ES-I3 (cell line): Measurements from ENCODE around the gene LAD1.

Source experiments
- H3K36me3 ChIP-seq: 2 replicates; pipeline ENCODE4 v1.6.1; 2013; ENCODE audit warnings: mild to moderate bottlenecking, low read length, control low read depth, moderate library complexity; ENCODE audit not compliant: insufficient read depth
- H3K4me1 ChIP-seq: 2 replicates; pipeline ENCODE4 v1.6.1; 2013; ENCODE audit warnings: mild to moderate bottlenecking, control low read depth, low read length; ENCODE audit not compliant: insufficient read depth
- H3K9ac ChIP-seq: 2 replicates; pipeline ENCODE4 v1.6.1; 2013; ENCODE audit warnings: low read depth, mild to moderate bottlenecking, low read length, moderate library complexity
- H3K9me3 ChIP-seq: 2 replicates; pipeline ENCODE4 v1.6.1; 2013; ENCODE audit warnings: mild to moderate bottlenecking, low read length, moderate library complexity; ENCODE audit not compliant: control insufficient read depth, insufficient read depth

The LAD1 gene

DNA sequence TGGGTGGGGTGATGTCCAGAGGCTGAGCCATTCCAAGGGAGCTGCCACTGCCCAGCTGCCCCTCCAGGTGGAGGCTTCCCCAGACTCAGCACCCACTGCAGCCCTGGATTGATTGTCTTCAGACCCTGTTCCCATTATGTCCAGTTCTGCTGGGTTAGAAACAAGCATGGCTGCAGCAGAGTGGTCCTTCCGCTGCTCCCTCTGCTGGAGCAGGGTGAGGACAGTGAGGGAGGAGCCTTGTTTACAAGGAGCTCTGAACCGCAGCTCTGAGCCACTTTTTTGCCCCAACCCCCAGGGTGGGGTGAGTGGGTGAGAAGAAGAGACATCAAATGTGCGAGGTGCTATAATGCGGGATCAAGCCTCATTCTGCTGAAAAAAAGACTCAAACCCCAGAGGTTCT, 24.0 kb downstream of the LAD1 start:
- H3K36me3 ChIP-seq: no peaks in the 10 kb centered on the region
- H3K9me3 ChIP-seq: no peaks in the 10 kb centered on the region
- H3K9ac ChIP-seq: no peak overlapping the region
- peaks cover 27% of the 10 kb centered on the region for H3K4me1 ChIP-seq

DNA sequence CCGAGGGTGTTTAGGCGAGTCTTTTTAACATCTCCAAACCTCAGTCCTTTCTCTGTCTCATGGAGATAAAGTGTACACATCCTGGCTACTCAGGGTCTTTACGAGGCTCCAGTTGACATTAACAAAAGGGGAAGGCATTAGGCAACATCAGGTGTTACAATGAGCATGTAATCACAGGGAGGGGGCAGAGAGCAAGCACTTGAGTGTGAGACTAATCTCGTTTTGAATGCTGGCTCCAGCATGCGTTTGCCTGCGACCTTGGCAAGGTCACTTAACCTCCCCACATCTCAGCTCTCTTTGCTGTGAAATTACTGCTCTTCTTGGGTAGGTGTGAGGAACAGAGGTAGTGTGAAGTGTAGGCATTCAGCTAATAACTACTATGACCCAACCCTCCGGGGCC, 24.8 kb downstream of the LAD1 start:
- no peak overlapping the region for H3K9ac ChIP-seq
- H3K36me3 ChIP-seq: no peaks in the 10 kb centered on the region
- no peaks in the 10 kb centered on the region for H3K9me3 ChIP-seq
- H3K4me1 ChIP-seq: peaks cover 24% of the 10 kb centered on the region

DNA sequence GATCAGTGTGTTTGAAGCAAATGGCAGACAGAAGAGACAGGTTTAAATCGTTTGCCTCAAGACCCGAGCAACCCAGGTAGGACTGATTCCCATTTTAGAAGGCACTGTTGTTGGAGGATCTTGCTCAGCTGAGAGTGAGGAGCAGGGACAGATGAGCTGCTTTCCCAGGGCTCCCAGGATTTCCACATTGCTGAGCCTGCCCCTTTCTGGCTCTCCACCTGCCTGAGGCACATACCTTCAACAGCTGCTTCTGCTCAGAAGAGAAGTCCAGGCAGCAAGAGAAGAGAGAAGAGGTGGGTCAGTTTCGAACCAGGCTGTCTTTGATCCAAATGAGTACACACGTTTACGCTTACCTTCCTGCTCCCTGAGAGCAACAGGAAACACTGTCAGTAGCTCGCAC, 27.3 kb downstream of the LAD1 start:
- no peaks in the 10 kb centered on the region for H3K9me3 ChIP-seq
- H3K4me1 ChIP-seq: peaks cover 18% of the 10 kb centered on the region
- H3K9ac ChIP-seq: no peak overlapping the region
- H3K36me3 ChIP-seq: no peaks in the 10 kb centered on the region

DNA sequence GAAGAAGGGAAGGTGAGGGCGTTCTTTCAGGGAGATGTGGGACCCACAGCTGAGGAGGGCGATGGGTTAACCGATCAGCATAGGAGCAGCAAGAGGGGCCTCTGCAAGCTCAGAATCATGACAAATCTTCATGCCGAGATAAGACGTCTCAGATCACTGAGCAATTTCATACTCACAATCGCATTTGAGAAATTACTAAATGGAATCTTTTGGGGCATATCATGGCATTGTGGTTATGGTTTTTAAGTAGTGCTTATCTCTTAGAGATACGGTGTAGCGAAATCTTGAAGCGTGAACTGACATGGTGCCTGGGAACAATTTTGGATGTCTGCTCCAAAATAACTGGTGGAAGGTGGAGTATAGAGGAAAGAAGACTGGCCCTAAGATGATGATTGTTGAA, 27.8 kb downstream of the LAD1 start:
- H3K9ac ChIP-seq: no peak overlapping the region
- H3K36me3 ChIP-seq: no peaks in the 10 kb centered on the region
- peaks cover 17% of the 10 kb centered on the region for H3K4me1 ChIP-seq

DNA sequence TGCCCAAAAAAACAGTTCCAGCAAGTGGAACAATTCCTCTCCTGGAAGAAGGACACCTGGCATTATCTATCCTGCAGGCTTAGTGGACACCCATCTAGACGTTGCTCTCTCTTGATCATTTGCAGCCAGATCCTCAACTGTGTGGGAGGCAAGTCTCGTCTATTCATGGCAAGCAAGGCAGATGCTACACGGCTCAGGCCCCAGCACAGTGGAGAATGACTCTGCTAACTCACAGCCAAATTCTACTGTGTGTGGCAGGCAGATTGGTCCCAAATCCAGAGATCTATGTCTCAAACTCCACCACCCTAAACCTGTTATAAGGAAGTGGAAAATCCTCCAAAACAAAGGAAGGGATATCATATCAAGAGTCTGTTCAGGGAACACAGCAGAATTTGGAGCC, 28.6 kb downstream of the LAD1 start:
- Histone ChIP-seq H3K4me1 (peaks cover 10% of the 10 kb centered on the region), H3K9ac (no peak overlapping the region), H3K36me3 (no peaks in the 10 kb centered on the region), H3K9me3 (no peaks in the 10 kb centered on the region)

More for the DNA sequence above, 27.8 kb downstream of the LAD1 start:
- H3K9me3 ChIP-seq: no peaks in the 10 kb centered on the region

DNA sequence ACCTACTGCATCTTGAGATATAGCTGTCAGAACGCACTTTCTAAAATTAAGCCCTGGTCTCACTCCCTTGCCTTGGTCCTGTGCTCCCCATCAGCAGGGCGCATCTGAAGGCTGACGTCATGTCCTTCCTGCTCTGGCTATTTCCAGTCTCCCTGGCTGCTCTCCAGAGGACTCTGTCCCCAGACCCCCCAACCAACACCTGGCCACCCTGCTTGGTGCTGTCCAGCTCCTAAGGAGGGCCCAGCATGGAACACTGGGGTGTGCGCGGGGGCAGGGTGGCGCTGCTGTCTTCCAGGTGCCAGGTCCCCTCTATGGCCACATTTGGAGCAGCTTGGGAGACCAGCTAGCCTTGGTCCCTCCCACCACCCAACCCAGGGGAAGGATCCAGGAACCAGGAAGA, 29.9 kb downstream of the LAD1 start:
- Histone ChIP-seq H3K9ac (no peak overlapping the region), H3K4me1 (peaks cover 1% of the 10 kb centered on the region), H3K36me3 (no peaks in the 10 kb centered on the region), H3K9me3 (no peaks in the 10 kb centered on the region)

DNA sequence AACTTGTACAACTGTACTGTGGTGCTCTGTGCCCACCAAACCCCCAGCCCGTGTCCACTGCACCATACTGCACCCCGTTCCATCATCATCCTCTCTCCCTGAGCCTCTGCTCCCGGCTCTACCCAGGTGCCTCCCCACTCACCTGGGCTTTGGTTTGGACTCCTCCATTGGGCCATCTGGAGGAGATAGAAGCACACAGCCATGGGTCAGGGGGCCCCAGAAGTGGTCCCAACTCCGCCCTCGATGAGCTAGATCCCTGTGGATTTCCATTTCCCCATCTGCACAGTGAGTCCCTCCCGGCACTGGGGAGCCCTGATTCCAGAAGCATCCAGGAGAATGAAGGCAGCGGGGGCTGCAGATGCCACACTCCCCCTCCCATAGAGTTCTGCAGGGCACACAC, 32.4 kb downstream of the LAD1 start:
- H3K36me3 ChIP-seq: no peaks in the 10 kb centered on the region
- peaks cover 6% of the 10 kb centered on the region for H3K4me1 ChIP-seq
- no peak overlapping the region for H3K9ac ChIP-seq
- no peaks in the 10 kb centered on the region for H3K9me3 ChIP-seq

DNA sequence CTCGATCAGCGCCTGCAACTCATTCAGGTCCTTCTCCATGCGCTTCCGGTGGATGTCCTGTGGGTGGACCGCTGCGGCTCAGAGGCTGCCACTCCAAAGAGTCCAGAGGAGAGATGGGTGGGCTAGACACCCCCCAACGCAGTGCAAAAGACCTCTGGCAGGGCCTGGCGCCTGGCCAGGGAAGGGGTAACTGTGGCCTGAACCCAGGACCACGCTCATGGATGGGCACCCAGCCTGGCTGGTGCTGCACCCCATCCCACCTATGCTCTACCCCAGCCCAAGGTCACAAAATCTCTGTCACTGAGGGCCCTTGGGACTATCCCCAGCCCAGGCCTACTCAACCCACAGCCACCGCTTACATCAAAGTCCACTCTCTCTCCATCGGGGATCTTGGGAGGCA, 33.9 kb downstream of the LAD1 start:
- Histone ChIP-seq H3K4me1 (peaks cover 6% of the 10 kb centered on the region), H3K9me3 (no peaks in the 10 kb centered on the region), H3K9ac (no peak overlapping the region)

DNA sequence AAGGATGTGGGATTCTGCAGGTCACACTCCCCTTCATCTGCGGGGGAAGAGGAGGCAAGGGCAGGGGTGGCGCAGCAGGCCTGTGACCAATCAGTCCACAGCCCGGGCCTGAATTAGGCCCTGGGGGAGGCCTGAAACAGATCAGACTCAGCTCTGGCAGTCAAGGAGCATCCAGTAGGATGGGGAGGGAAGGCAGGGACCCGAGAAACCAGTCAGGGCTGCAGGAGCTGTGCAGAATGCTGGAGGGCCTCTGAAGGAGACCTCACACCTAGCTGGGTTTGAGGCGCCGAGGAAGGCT, 34.4 kb downstream of the LAD1 start:
- Histone ChIP-seq H3K9ac (no peak overlapping the region), H3K36me3 (no peaks in the 10 kb centered on the region), H3K4me1 (peaks cover 6% of the 10 kb centered on the region), H3K9me3 (no peaks in the 10 kb centered on the region)

More for the DNA sequence above, 33.9 kb downstream of the LAD1 start:
- no peaks in the 10 kb centered on the region for H3K36me3 ChIP-seq

DNA sequence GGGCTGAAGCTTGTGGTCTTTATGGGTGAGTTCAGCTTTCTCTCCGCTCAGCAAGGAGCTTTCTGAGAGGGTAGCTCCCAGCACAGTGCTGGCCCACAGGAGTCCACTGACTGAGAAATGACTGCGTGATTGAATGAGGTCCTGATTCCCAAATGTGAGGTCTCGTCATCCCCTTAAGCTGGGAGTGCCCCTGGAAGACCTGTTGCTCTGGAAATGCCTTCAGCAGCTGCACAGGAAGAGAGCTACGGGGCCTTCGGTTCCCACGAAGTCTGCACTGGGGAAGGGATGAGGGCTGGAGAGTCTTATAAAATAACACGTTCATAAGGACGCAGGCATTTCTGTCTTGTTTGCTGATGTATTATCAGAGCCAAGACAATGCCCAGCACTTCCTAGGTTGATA, 35.7 kb downstream of the LAD1 start:
- Histone ChIP-seq H3K9ac (no peak overlapping the region), H3K9me3 (no peaks in the 10 kb centered on the region), H3K4me1 (peaks cover 6% of the 10 kb centered on the region), H3K36me3 (no peaks in the 10 kb centered on the region)

DNA sequence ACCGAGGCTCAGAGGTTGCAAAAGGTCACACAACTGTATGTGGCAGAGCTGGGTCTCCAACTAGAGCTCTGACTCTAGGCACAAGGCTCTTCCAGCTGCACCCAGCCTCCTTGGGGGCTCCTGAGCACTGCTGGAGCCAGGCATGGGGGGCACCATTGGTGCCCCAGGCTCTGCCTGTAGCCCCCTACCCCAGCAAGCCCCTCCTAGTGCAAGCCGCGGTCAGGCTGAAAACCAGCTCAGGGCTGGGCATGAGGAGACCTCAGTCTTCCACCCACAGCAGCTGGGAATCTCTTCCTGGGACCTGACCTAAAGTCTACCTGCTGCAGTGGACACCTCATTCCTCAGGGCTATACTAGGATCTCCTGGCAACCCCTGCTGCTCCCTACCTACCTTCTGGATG, 36.2 kb downstream of the LAD1 start:
- H3K9me3 ChIP-seq: no peaks in the 10 kb centered on the region
- peaks cover 6% of the 10 kb centered on the region for H3K4me1 ChIP-seq
- H3K36me3 ChIP-seq: no peaks in the 10 kb centered on the region
- H3K9ac ChIP-seq: no peak overlapping the region

DNA sequence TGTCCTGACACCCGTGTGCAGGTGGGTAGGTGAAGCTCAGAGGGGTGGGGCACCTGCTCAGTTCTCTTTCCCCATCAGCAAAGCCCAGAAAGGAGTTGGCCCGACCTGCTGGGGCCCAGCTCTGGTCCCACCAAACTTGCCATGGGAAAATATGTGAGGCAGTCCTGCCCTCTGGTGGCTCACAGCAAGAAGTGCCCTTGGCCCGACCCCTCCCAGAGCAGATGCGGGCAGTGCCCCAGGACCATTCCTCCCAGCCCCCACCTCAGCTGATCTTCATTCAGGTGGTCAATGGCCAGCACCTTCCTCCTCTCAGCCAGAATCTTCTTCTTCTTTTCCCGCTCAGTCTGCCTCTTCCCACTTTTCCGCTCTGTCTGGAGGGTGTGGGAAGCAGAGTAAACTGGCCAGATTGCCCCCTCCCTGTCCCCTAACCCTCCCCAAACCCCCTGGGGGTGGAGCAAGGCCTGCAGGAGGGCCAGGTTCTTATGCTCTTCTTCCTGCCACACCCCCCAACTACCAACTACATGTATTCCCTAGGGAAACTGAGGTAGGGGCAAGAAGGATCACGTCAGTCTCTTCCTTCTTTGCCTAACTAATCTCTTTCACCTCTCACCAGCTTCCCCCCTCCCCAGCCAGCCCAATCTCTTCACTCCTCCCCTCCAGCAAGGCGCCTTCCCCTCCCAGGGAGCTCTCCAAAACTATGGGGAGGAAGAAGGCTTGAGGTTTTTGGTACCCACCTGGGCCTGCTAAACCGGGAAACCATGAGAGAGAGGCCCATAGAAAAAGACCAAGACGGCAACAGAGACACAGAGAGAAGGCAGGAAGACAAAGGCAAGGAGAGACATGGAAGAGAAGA, 37.2 kb downstream of the LAD1 start:
- no peak overlapping the region for H3K9ac ChIP-seq
- H3K9me3 ChIP-seq: no peaks in the 10 kb centered on the region
- no peaks in the 10 kb centered on the region for H3K36me3 ChIP-seq
- peaks cover 6% of the 10 kb centered on the region for H3K4me1 ChIP-seq

DNA sequence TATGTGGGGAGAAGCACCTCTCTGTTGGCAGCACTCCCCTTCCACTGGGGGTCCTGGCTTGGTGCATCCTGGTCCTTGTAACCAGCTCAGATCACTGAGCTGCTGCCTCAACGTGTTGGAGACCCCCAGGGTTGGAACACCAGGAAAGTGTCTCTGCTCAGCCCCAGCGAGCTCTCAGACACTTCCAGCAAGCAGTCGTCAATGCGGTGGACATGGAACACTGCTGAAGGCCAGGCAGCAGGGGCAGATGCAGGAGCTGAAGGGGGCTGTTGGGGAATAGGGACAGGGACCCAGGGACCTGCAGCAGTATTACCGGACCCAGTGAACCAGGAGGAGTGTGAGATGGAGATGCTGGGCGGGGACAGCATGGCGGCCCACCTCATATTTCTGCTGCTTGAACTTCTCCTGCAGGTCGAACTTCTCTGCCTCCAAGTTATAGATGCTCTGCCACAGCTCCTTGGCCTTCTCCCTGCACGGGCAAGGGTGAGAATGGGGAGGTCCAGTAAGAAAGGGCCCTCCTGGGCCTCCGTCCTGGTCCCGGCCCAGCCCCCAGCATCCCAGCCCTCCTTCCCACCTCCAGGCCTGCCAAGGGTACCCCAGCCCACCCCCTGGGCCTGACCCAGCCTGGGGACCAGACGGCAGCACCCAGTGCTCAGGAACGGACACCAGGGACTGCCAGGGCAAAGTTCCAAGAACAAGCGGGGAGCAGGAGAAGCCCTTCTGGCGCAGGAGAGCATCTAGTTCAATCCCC, 38.0 kb downstream of the LAD1 start:
- Histone ChIP-seq H3K4me1 (peaks cover 6% of the 10 kb centered on the region), H3K9ac (no peak overlapping the region), H3K9me3 (no peaks in the 10 kb centered on the region)

DNA sequence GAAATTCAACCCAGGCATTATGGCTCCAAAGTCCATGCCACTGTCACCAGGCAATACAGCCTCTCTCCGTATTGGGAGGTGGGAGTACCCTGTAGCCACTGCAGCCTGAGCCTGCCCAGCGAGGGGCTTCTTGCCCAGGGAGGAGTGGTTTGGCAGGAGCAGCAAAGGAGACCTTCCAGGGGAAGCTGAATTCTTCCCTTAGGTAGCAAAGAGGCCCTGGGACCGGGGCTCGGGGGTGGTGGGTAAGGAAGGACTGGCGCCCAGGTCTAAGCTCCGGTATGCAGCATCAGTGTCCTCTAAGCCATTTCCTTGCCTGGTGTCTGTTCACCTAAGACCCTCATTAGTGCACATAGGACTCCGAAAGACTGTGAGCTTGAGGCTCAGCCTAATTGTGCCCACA, 38.6 kb downstream of the LAD1 start:
- peaks cover 6% of the 10 kb centered on the region for H3K4me1 ChIP-seq
- no peaks in the 10 kb centered on the region for H3K9me3 ChIP-seq
- no peak overlapping the region for H3K9ac ChIP-seq
- no peaks in the 10 kb centered on the region for H3K36me3 ChIP-seq

More for the DNA sequence above, 38.0 kb downstream of the LAD1 start:
- H3K36me3 ChIP-seq: no peaks in the 10 kb centered on the region

DNA sequence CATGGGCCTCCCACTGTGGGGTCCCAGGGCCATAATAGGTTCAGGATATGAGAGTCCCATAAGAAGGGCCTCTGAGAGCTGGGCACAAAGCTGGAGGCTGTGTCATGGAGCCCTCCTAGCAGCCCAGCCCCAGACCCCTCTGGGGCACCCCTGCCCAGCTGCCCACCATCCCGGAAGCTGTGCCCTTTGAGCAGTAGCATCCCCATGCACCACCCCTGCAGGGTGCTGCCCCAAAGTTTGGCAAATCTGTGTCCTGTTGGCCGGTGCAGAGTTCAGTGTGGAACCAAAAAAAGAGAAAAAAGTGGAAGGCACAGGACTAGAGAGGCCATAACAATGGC, 39.3 kb downstream of the LAD1 start:
- peaks cover 6% of the 10 kb centered on the region for H3K4me1 ChIP-seq
- no peaks in the 10 kb centered on the region for H3K36me3 ChIP-seq

More for the DNA sequence above, 39.3 kb downstream of the LAD1 start:
- Histone ChIP-seq H3K9ac (no peak overlapping the region), H3K9me3 (no peaks in the 10 kb centered on the region)
